ENCODE results near the gene BBS9.

GRCh38 chr7:33634606-33635005, 505.2 kb downstream of the BBS9 start:
- TF ChIP-seq, protein P1, sequence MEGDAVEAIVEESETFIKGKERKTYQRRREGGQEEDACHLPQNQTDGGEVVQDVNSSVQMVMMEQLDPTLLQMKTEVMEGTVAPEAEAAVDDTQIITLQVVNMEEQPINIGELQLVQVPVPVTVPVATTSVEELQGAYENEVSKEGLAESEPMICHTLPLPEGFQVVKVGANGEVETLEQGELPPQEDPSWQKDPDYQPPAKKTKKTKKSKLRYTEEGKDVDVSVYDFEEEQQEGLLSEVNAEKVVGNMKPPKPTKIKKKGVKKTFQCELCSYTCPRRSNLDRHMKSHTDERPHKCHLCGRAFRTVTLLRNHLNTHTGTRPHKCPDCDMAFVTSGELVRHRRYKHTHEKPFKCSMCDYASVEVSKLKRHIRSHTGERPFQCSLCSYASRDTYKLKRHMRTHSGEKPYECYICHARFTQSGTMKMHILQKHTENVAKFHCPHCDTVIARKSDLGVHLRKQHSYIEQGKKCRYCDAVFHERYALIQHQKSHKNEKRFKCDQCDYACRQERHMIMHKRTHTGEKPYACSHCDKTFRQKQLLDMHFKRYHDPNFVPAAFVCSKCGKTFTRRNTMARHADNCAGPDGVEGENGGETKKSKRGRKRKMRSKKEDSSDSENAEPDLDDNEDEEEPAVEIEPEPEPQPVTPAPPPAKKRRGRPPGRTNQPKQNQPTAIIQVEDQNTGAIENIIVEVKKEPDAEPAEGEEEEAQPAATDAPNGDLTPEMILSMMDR (conservative IDR thresholded peaks at IDR 0.05): no peak
- TF ChIP-seq ZFX (IDR thresholded peaks at IDR 0.05): no peak

All from C4-2B (cell line).